ENCODE results near the gene PRKAR1B. TPM values are rescaled to one million over a fixed set of nuclear protein-coding genes. Genes with fewer than 3 reads are reported as not detected.
A peak's percentile ranks its signal among the peaks of the same experiment; 100 is the strongest.

PRKAR1B gene
- total RNA-seq, 4 donors from 2014 or later: 1.2 to 12.5 (median 3.6) TPM

DNA sequence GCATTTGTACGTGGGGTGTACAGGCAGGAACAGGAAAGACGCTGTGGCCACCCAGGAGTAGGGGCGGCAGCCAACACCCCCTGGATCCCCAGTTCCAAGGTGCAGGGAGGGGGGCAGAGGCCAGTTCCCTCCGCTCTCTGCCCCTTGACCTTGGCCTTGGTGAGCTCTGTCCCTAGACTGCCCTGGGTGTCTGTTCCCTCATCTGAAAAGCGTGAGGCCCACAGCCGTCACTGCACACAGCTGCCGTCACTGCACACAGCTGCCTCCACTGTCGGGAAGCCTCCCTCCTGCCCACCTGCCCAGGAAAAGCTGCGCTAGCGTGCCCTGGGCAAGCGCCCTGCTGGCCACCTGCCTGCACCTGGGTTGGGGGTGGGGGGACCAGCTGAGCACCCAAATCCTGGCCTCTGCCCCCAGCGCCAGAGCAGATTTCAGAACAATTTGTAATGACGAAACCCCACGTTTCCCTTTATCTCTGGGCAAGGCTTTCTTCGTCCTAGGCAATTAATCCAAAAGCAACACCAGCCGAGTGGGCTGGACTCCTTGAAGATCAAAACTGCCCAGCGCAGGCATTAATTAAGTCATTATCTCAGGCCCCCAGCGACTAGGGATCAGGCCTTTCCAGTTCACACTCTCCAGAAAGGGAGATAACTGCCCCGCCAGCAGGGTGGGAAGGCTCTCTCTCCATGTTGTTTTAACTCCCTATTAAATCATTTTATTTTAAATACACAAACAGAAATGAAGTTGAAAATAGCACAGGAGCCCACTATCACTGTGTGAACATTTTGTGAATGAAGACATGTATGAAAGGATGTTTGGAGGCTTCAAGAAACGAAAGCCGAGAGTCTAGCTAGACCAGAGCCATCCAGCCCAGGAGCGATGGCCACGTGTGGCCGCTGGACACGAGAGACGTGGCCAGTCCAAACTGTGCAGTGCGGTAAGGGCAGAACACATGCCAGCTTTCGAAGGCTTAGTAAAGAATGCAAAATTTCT, 203.4 kb downstream of the PRKAR1B start:
- ATAC-seq (no peak), DNase-seq (no peak)
- no peaks in the 10 kb centered on the region for H3K9me3 ChIP-seq
- no peak for TF ChIP-seq POLR2A (IDR thresholded peaks at IDR 0.05)
- TF ChIP-seq CTCF (IDR thresholded peaks at IDR 0.05 in 4 of 5, conservative IDR thresholded peaks at IDR 0.05 in 1 of 5): no peak
- peak overlapping the region in 1 of 4 donors; percentile 53 for H3K27ac ChIP-seq
- intact Hi-C loops (cut with DNase I; ENCODE audit: low total_unique reads) (loop anchor here (5.0 kb wide), 1 partner anchor 209 kb away; no protein-coding TSS in a partner anchor), in situ Hi-C loops (cut with MboI; ENCODE audit: low sequenced_read_pairs in 4 of 4) (no loop called here)
- H3K36me3 ChIP-seq: no peaks in the 10 kb centered on the region
- no peak overlapping the region for H3K4me3 ChIP-seq
- peaks cover 10 to 14% of the 10 kb centered on the region in 2 donors for H3K4me1 ChIP-seq
- H3K27me3 ChIP-seq: no peaks in the 10 kb centered on the region

DNA sequence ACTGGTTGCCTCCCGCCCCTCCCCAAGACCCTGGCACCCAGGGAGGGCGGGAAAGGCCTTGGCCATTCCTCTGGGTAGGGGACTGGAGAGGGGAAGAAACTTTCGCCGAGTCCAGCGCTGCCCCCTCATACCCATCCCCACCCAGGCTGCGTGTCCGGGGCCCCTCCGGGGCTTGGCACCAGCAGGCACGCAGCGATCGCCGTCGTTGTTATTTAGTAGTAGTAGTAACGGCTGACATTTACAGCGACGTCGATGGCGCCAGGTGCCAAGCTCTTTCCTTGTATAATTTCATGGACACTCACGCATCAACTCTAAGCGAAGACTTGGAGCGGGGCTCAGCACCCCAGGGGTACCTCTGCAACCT, 204.1 kb downstream of the PRKAR1B start:
- TF ChIP-seq POLR2A (IDR thresholded peaks at IDR 0.05) (no peak), CTCF (IDR thresholded peaks at IDR 0.05 in 4 of 5, conservative IDR thresholded peaks at IDR 0.05 in 1 of 5) (no peak)
- ATAC-seq (no peak), DNase-seq (no peak)
- intact Hi-C loops (cut with DNase I; ENCODE audit: low total_unique reads): loop anchor here (5.0 kb wide), 1 partner anchor 209 kb away; no protein-coding TSS in a partner anchor
- no peaks in the 10 kb centered on the region for H3K36me3 ChIP-seq
- no peaks in the 10 kb centered on the region for H3K9me3 ChIP-seq
- H3K27me3 ChIP-seq: no peaks in the 10 kb centered on the region
- in situ Hi-C loops (cut with MboI; ENCODE audit: low sequenced_read_pairs in 4 of 4): no loop called here
- H3K4me1 ChIP-seq: peaks cover 10 to 14% of the 10 kb centered on the region in 2 donors
- peak overlapping the region in 2 of 4 donors; percentile 53 to 60 for H3K27ac ChIP-seq
- peak overlapping the region in 2 of 4 donors; percentile 49 to 63 for H3K4me3 ChIP-seq

- peak; percentile 55 to 57 for DNase-seq
- intact Hi-C loops (cut with DNase I; ENCODE audit: low total_unique reads): loop anchor here (5.0 kb wide), 1 partner anchor 210 kb away; no protein-coding TSS in a partner anchor
- Histone ChIP-seq H3K4me1 (peaks cover 10 to 14% of the 10 kb centered on the region in 2 donors), H3K27me3 (no peaks in the 10 kb centered on the region), H3K4me3 (peak overlapping the region; percentile 48 to 63 (median 56)), H3K36me3 (no peaks in the 10 kb centered on the region), H3K9me3 (no peaks in the 10 kb centered on the region), H3K27ac (peak overlapping the region in 3 of 4 donors; percentile 10 to 60 (median 53))
- no peak for TF ChIP-seq CTCF (IDR thresholded peaks at IDR 0.05 in 4 of 5, conservative IDR thresholded peaks at IDR 0.05 in 1 of 5)
- TF ChIP-seq POLR2A (IDR thresholded peaks at IDR 0.05): peak; percentile 23 to 36
- ATAC-seq: peak; percentile 25 to 31
- in situ Hi-C loops (cut with MboI; ENCODE audit: low sequenced_read_pairs in 4 of 4): no loop called here
These were observed 204.8 kb downstream of the PRKAR1B start for GRCh38 chr7:522071-522950.

DNA sequence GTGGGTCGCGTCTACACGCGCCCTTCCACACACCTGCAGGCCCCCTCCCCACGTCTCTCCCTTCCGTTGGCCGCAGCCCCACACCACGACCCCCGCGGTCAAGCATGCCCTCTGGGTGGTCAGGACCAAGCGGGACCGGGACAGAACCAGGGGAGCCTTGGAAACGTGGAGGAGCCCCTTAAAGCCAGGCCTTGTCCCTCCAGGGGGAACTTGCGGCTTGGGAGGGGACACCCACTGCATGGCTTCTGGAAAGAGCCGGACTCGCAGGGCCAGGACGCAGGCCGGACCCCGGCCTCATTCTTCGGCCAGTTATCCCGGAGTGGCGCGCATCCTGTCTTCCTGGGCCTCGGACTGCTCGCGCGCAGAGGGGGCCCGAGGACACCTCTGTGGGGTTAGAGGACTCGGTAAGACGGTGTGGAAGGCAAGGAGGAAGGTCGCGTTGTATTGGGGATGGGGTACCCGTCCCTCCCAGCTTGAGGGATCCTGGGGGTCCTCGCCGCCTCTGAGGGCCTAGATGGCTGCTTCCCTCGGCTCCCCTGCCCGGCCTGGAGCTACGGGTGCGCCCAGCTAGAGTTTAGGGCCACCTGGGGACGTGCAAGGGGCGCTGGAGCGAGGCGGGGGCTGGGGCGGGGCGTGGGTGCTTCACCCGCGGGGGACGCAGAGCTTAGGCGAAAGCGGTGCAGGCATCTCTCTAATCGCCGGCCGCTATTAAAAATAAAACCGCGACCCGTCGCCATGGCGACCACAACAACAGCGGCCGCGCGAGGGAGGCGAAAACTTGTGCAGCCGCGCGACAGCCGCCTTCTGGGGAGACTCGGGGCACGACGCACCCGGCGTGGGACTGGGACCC, 205.6 kb downstream of the PRKAR1B start:
- H3K27ac ChIP-seq: peak overlapping the region in 2 of 4 donors; percentile 53 to 60
- no peaks in the 10 kb centered on the region for H3K9me3 ChIP-seq
- ATAC-seq (no peak), DNase-seq (no peak)
- no peak for TF ChIP-seq CTCF (IDR thresholded peaks at IDR 0.05 in 4 of 5, conservative IDR thresholded peaks at IDR 0.05 in 1 of 5)
- TF ChIP-seq POLR2A (IDR thresholded peaks at IDR 0.05): no peak
- H3K27me3 ChIP-seq: no peaks in the 10 kb centered on the region
- in situ Hi-C loops (cut with MboI; ENCODE audit: low sequenced_read_pairs in 4 of 4) (no loop called here), intact Hi-C loops (cut with DNase I; ENCODE audit: low total_unique reads) (loop anchor here (2.0 to 5.0 kb wide), 2 partner anchors 71 to 211 kb away; no protein-coding TSS in a partner anchor)
- H3K4me3 ChIP-seq: peak overlapping the region; percentile 48 to 63 (median 56)
- no peaks in the 10 kb centered on the region for H3K36me3 ChIP-seq
- peaks cover 10 to 17% of the 10 kb centered on the region in 2 donors for H3K4me1 ChIP-seq

All from gastrocnemius medialis (tissue), 4 donors.